ENCODE results near the gene ARHGAP28.

ARHGAP28 gene

GRCh38 chr18:6732952-6733351, 3.4 kb downstream of the ARHGAP28 start:
- no peak for DNase-seq

GRCh38 chr18:6733758-6734157, 4.2 kb downstream of the ARHGAP28 start:
- no peak for DNase-seq

GRCh38 chr18:6734726-6735430, 5.4 kb downstream of the ARHGAP28 start:
- no peak for DNase-seq

GRCh38 chr18:6737833-6738232, 8.3 kb downstream of the ARHGAP28 start:
- DNase-seq = no peak

GRCh38 chr18:6738622-6739021, 9.1 kb downstream of the ARHGAP28 start:
- no peak for DNase-seq

- no peak for DNase-seq
Observed at GRCh38 chr18:6741232-6741663, 11.7 kb downstream of the ARHGAP28 start.

GRCh38 chr18:6741786-6742185, 12.3 kb downstream of the ARHGAP28 start:
- DNase-seq = no peak

GRCh38 chr18:6743999-6744398, 14.5 kb downstream of the ARHGAP28 start:
- no peak for DNase-seq

- DNase-seq = no peak
Observed at GRCh38 chr18:6744816-6745455, 15.4 kb downstream of the ARHGAP28 start.

GRCh38 chr18:6745504-6746031, 16.1 kb downstream of the ARHGAP28 start:
- no peak for DNase-seq

- no peak for DNase-seq
Observed at GRCh38 chr18:6746386-6746960, 17.0 kb downstream of the ARHGAP28 start.

- DNase-seq = no peak
Observed at GRCh38 chr18:6747646-6748045, 18.1 kb downstream of the ARHGAP28 start.

GRCh38 chr18:6748241-6748640, 18.7 kb downstream of the ARHGAP28 start:
- no peak for DNase-seq

GRCh38 chr18:6750411-6750810, 20.9 kb downstream of the ARHGAP28 start:
- no peak for DNase-seq

GRCh38 chr18:6751222-6751621, 21.7 kb downstream of the ARHGAP28 start:
- no peak for DNase-seq

- DNase-seq = no peak
Observed at GRCh38 chr18:6752202-6752860, 22.8 kb downstream of the ARHGAP28 start.

GRCh38 chr18:6755107-6755506, 25.6 kb downstream of the ARHGAP28 start:
- DNase-seq = no peak

GRCh38 chr18:6757931-6758330, 28.4 kb downstream of the ARHGAP28 start:
- no peak for DNase-seq

- no peak for DNase-seq
Observed at GRCh38 chr18:6759579-6759978, 30.1 kb downstream of the ARHGAP28 start.

- DNase-seq = no peak
Observed at GRCh38 chr18:6763524-6763923, 34.0 kb downstream of the ARHGAP28 start.

- DNase-seq = no peak
Observed at GRCh38 chr18:6764382-6764781, 34.9 kb downstream of the ARHGAP28 start.

- no peak for DNase-seq
Observed at GRCh38 chr18:6773777-6774176, 44.3 kb downstream of the ARHGAP28 start.

GRCh38 chr18:6775237-6775636, 45.7 kb downstream of the ARHGAP28 start:
- DNase-seq = no peak
